Measurements from ENCODE around the gene ZC3H18.

The ZC3H18 gene

GRCh38 chr16:88582912-88583575 is 12.8 kb downstream of the ZC3H18 start:
- DNase-seq (ENCODE audit: low spot score): no peak

- DNase-seq (ENCODE audit: low spot score): no peak
Observed at GRCh38 chr16:88584676-88585075, 14.5 kb downstream of the ZC3H18 start.

GRCh38 chr16:88585269-88585668 is 15.1 kb downstream of the ZC3H18 start:
- no peak for DNase-seq (ENCODE audit: low spot score)

GRCh38 chr16:88585927-88586581 is 15.9 kb downstream of the ZC3H18 start:
- DNase-seq (ENCODE audit: low spot score): no peak

GRCh38 chr16:88588148-88588547 is 17.9 kb downstream of the ZC3H18 start:
- no peak for DNase-seq (ENCODE audit: low spot score)

- DNase-seq (ENCODE audit: low spot score): no peak
Observed at GRCh38 chr16:88588754-88589153, 18.6 kb downstream of the ZC3H18 start.

- no peak for DNase-seq (ENCODE audit: low spot score)
Observed at GRCh38 chr16:88589441-88589840, 19.2 kb downstream of the ZC3H18 start.

- no peak for DNase-seq (ENCODE audit: low spot score)
Observed at GRCh38 chr16:88591577-88592021, 21.4 kb downstream of the ZC3H18 start.

GRCh38 chr16:88593061-88593460 is 22.9 kb downstream of the ZC3H18 start:
- no peak for DNase-seq (ENCODE audit: low spot score)

GRCh38 chr16:88593489-88593888 is 23.3 kb downstream of the ZC3H18 start:
- DNase-seq (ENCODE audit: low spot score): peak; percentile 82

GRCh38 chr16:88593910-88594309 is 23.7 kb downstream of the ZC3H18 start:
- no peak for DNase-seq (ENCODE audit: low spot score)

GRCh38 chr16:88595101-88595500 is 24.9 kb downstream of the ZC3H18 start:
- DNase-seq (ENCODE audit: low spot score): no peak

GRCh38 chr16:88595921-88596320 is 25.7 kb downstream of the ZC3H18 start:
- no peak for DNase-seq (ENCODE audit: low spot score)

GRCh38 chr16:88596483-88596882 is 26.3 kb downstream of the ZC3H18 start:
- peak; percentile 86 for DNase-seq (ENCODE audit: low spot score)

GRCh38 chr16:88597856-88598491 is 27.8 kb downstream of the ZC3H18 start:
- no peak for DNase-seq (ENCODE audit: low spot score)

- peak; percentile 66 for DNase-seq (ENCODE audit: low spot score)
Observed at GRCh38 chr16:88599092-88599733, 29.0 kb downstream of the ZC3H18 start.

- no peak for DNase-seq (ENCODE audit: low spot score)
Observed at GRCh38 chr16:88599825-88600538, 29.8 kb downstream of the ZC3H18 start.

- no peak for DNase-seq (ENCODE audit: low spot score)
Observed at GRCh38 chr16:88600539-88600896, 30.3 kb downstream of the ZC3H18 start.

- DNase-seq (ENCODE audit: low spot score): no peak
Observed at GRCh38 chr16:88601313-88602036, 31.3 kb downstream of the ZC3H18 start.

- no peak for DNase-seq (ENCODE audit: low spot score)
Observed at GRCh38 chr16:88602091-88602490, 31.9 kb downstream of the ZC3H18 start.
